ENCODE results near the gene USF1. TPM values are rescaled to one million over a fixed set of nuclear protein-coding genes. Genes with fewer than 3 reads are reported as not detected.
A peak's percentile ranks its signal among the peaks of the same experiment; 100 is the strongest.
"Not testable (repeated sequence)": the region's sequence is repeated elsewhere in the genome, so short reads cannot be mapped to it uniquely, and the experiment has no call there.

USF1 gene
- polyA plus RNA-seq, 3 donors = 49.7 to 62.5 (median 59.8) TPM

- not testable (repeated sequence) for DNase-seq (ENCODE audit: extremely low read depth in 1 of 11, low read depth in 9 of 11, low spot score in 4 of 11)
Measured at GRCh38 chr1:161063936-161064335, 18.2 kb upstream of the USF1 start.

GRCh38 chr1:161061419-161061818, 15.6 kb upstream of the USF1 start:
- DNase-seq (ENCODE audit: extremely low read depth in 1 of 11, low read depth in 9 of 11, low spot score in 4 of 11) = no peak

GRCh38 chr1:161059293-161059692, 13.5 kb upstream of the USF1 start:
- no peak for DNase-seq (ENCODE audit: extremely low read depth in 1 of 11, low read depth in 9 of 11, low spot score in 4 of 11)

- no peak for DNase-seq (ENCODE audit: extremely low read depth in 1 of 11, low read depth in 9 of 11, low spot score in 4 of 11)
Measured at GRCh38 chr1:161054805-161055204, 9.0 kb upstream of the USF1 start.

GRCh38 chr1:161054232-161054631, 8.5 kb upstream of the USF1 start:
- no peak for DNase-seq (ENCODE audit: extremely low read depth in 1 of 11, low read depth in 9 of 11, low spot score in 4 of 11)

GRCh38 chr1:161052899-161053298, 7.1 kb upstream of the USF1 start:
- no peak for DNase-seq (ENCODE audit: extremely low read depth in 1 of 11, low read depth in 9 of 11, low spot score in 4 of 11)

GRCh38 chr1:161051219-161051618, 5.4 kb upstream of the USF1 start:
- DNase-seq (ENCODE audit: extremely low read depth in 1 of 11, low read depth in 9 of 11, low spot score in 4 of 11) = no peak

- no peak for DNase-seq (ENCODE audit: extremely low read depth in 1 of 11, low read depth in 9 of 11, low spot score in 4 of 11)
Measured at GRCh38 chr1:161048949-161049722, 3.4 kb upstream of the USF1 start.

GRCh38 chr1:161047436-161048420, 2.0 kb upstream of the USF1 start:
- DNase-seq (ENCODE audit: extremely low read depth in 1 of 11, low read depth in 9 of 11, low spot score in 4 of 11) = no peak

- no peak for DNase-seq (ENCODE audit: extremely low read depth in 1 of 11, low read depth in 9 of 11, low spot score in 4 of 11)
Measured at GRCh38 chr1:161046605-161047228, 940 bp upstream of the USF1 start.

- DNase-seq (ENCODE audit: extremely low read depth in 1 of 11, low read depth in 9 of 11, low spot score in 4 of 11) = peak in 7 of 11 donors; percentile 51 to 59 (median 54)
Measured at GRCh38 chr1:161044908-161045735, 655 bp downstream of the USF1 start.

GRCh38 chr1:161044535-161044907, 1.3 kb downstream of the USF1 start:
- no peak for DNase-seq (ENCODE audit: extremely low read depth in 1 of 11, low read depth in 9 of 11, low spot score in 4 of 11)

- no peak for DNase-seq (ENCODE audit: extremely low read depth in 1 of 11, low read depth in 9 of 11, low spot score in 4 of 11)
Measured at GRCh38 chr1:161039546-161039945, 6.2 kb downstream of the USF1 start.

- no peak for DNase-seq (ENCODE audit: extremely low read depth in 1 of 11, low read depth in 9 of 11, low spot score in 4 of 11)
Measured at GRCh38 chr1:161039154-161039545, 6.6 kb downstream of the USF1 start.

GRCh38 chr1:161038523-161039153, 7.1 kb downstream of the USF1 start, which contains the start of gene TSTD1:
TSS of gene TSTD1 (minus strand) at chr1:161038964. CDS start at chr1:161038889, 75 bp downstream.
- peak in 4 of 11 donors; percentile 41 to 57 (median 45) for DNase-seq (ENCODE audit: extremely low read depth in 1 of 11, low read depth in 9 of 11, low spot score in 4 of 11)

- DNase-seq (ENCODE audit: extremely low read depth in 1 of 11, low read depth in 9 of 11, low spot score in 4 of 11) = no peak
Measured at GRCh38 chr1:161037661-161038522, 7.9 kb downstream of the USF1 start.

- no peak for DNase-seq (ENCODE audit: extremely low read depth in 1 of 11, low read depth in 9 of 11, low spot score in 4 of 11)
Measured at GRCh38 chr1:161033751-161034150, 12.0 kb downstream of the USF1 start.

Data from renal cortex interstitium (tissue), 11 donors.